C4-2B (cell line): ENCODE measurements around the gene PSD4.

Source experiments
- CTCF ChIP-seq: fragments of 450-650 bp; conservative IDR thresholded peaks from 2 replicates; pipeline ENCODE4 v1.5.1; 2017; ENCODE audit warnings: mild to moderate bottlenecking
- ZFX ChIP-seq: fragments of 450-650 bp; IDR thresholded peaks from 2 replicates; pipeline ENCODE4 v1.6.1; 2017

GRCh38 chr2:113212245-113213060, 38.7 kb downstream of the PSD4 start:
- TF ChIP-seq CTCF (no peak), ZFX (no peak)
